GM18519 (cell line): ENCODE measurements around the gene SUSD6.
"Not testable (repeated sequence)": the region's sequence is repeated elsewhere in the genome, so short reads cannot be mapped to it uniquely, and the experiment has no call there.

Experiments
- ATAC-seq: cut with Tn5 transposase; IDR thresholded peaks from one replicate; pipeline ENCODE4 v1.9.1; 2021; ENCODE audit warnings: mild to moderate bottlenecking, moderate library complexity; ENCODE audit not compliant: unreplicated experiment, low FRiP score

SUSD6 gene

GRCh38 chr14:69619012-69619411 lies 7.6 kb downstream of the SUSD6 start:
- ATAC-seq, result no peak

- no peak for ATAC-seq
These were observed 8.8 kb downstream of the SUSD6 start for GRCh38 chr14:69620211-69620611.

GRCh38 chr14:69620981-69621380 lies 9.6 kb downstream of the SUSD6 start:
- ATAC-seq, result no peak

- ATAC-seq, result no peak
These were observed 12.7 kb downstream of the SUSD6 start for GRCh38 chr14:69624136-69624535.

GRCh38 chr14:69625299-69626131 lies 14.1 kb downstream of the SUSD6 start:
- ATAC-seq, result peak; percentile 54

GRCh38 chr14:69626132-69626500 lies 14.7 kb downstream of the SUSD6 start:
- no peak for ATAC-seq

GRCh38 chr14:69629225-69630127 lies 18.1 kb downstream of the SUSD6 start:
- ATAC-seq, result no peak

- ATAC-seq, result no peak
These were observed 19.0 kb downstream of the SUSD6 start for GRCh38 chr14:69630360-69630759.

- no peak for ATAC-seq
These were observed 20.1 kb downstream of the SUSD6 start for GRCh38 chr14:69631509-69631908.

- no peak for ATAC-seq
These were observed 20.8 kb downstream of the SUSD6 start for GRCh38 chr14:69632164-69632563.

GRCh38 chr14:69632593-69633151 lies 21.3 kb downstream of the SUSD6 start:
- ATAC-seq, result no peak

- ATAC-seq, result no peak
These were observed 21.8 kb downstream of the SUSD6 start for GRCh38 chr14:69633238-69633637.

- ATAC-seq, result no peak
These were observed 24.7 kb downstream of the SUSD6 start for GRCh38 chr14:69635981-69636639.

GRCh38 chr14:69636718-69637480 lies 25.5 kb downstream of the SUSD6 start:
- no peak for ATAC-seq

GRCh38 chr14:69637503-69638031 lies 26.2 kb downstream of the SUSD6 start:
- no peak for ATAC-seq

GRCh38 chr14:69640931-69641330 lies 29.5 kb downstream of the SUSD6 start:
- ATAC-seq, result no peak

GRCh38 chr14:69642212-69642793 lies 30.9 kb downstream of the SUSD6 start:
- not testable (repeated sequence) for ATAC-seq

GRCh38 chr14:69643430-69644200 lies 32.2 kb downstream of the SUSD6 start:
- no peak for ATAC-seq

GRCh38 chr14:69644814-69645213 lies 33.4 kb downstream of the SUSD6 start:
- ATAC-seq, result no peak
